ENCODE measurements around the gene SYCE3. TPM values are rescaled to one million over a fixed set of nuclear protein-coding genes. Genes with fewer than 3 reads are reported as not detected.

SYCE3 gene
- total RNA-seq, 1 experiment from 2014 or later: not detected

GRCh38 chr22:50550395-50550794, 12.3 kb downstream of the SYCE3 start:
- H3K36me3 Mint-ChIP-seq (ENCODE audit: insufficient read depth, unreplicated experiment): no peaks in the 10 kb centered on the region
- no peaks in the 10 kb centered on the region for H3K9me3 Mint-ChIP-seq (ENCODE audit: low read depth, unreplicated experiment)
- BruUV-seq (replicated peaks): no TSS peak
- DNase-seq: no peak
- H3K27ac Mint-ChIP-seq (ENCODE audit: unreplicated experiment): no peak overlapping the region
- CTCF ChIA-PET: no interaction called here
- intact Hi-C loops (cut with micrococcal nuclease; ENCODE audit: unreplicated experiment): no loop called here
- no peak for TF ChIP-seq CTCF (IDR thresholded peaks at IDR 0.05; ENCODE audit: unreplicated experiment)
- no peaks in the 10 kb centered on the region for H3K27me3 Mint-ChIP-seq (ENCODE audit: unreplicated experiment)
- no peak overlapping the region for H3K4me3 Mint-ChIP-seq (ENCODE audit: low read depth, unreplicated experiment)
- peaks cover 6% of the 10 kb centered on the region for H3K4me1 Mint-ChIP-seq (ENCODE audit: low read depth, unreplicated experiment)

- CTCF ChIA-PET: no interaction called here
- Mint-ChIP-seq H3K4me3 (ENCODE audit: low read depth, unreplicated experiment) (no peak overlapping the region), H3K27ac (ENCODE audit: unreplicated experiment) (no peak overlapping the region), H3K9me3 (ENCODE audit: low read depth, unreplicated experiment) (no peaks in the 10 kb centered on the region), H3K27me3 (ENCODE audit: unreplicated experiment) (no peaks in the 10 kb centered on the region), H3K36me3 (ENCODE audit: insufficient read depth, unreplicated experiment) (peaks cover 5% of the 10 kb centered on the region), H3K4me1 (ENCODE audit: low read depth, unreplicated experiment) (peaks cover 14% of the 10 kb centered on the region)
- no peak for TF ChIP-seq CTCF (IDR thresholded peaks at IDR 0.05; ENCODE audit: unreplicated experiment)
- intact Hi-C loops (cut with micrococcal nuclease; ENCODE audit: unreplicated experiment): no loop called here
- no TSS peak for BruUV-seq (replicated peaks)
- DNase-seq: no peak
These were observed 13.6 kb downstream of the SYCE3 start for GRCh38 chr22:50548921-50549790.

- Mint-ChIP-seq H3K27me3 (ENCODE audit: unreplicated experiment) (no peaks in the 10 kb centered on the region), H3K4me3 (ENCODE audit: low read depth, unreplicated experiment) (no peak overlapping the region), H3K9me3 (ENCODE audit: low read depth, unreplicated experiment) (no peaks in the 10 kb centered on the region), H3K36me3 (ENCODE audit: insufficient read depth, unreplicated experiment) (peaks cover 10% of the 10 kb centered on the region), H3K27ac (ENCODE audit: unreplicated experiment) (no peak overlapping the region), H3K4me1 (ENCODE audit: low read depth, unreplicated experiment) (peaks cover 14% of the 10 kb centered on the region)
- BruUV-seq (replicated peaks): no TSS peak
- CTCF ChIA-PET: no interaction called here
- DNase-seq: no peak
- intact Hi-C loops (cut with micrococcal nuclease; ENCODE audit: unreplicated experiment): no loop called here
- no peak for TF ChIP-seq CTCF (IDR thresholded peaks at IDR 0.05; ENCODE audit: unreplicated experiment)
These were observed 14.4 kb downstream of the SYCE3 start for GRCh38 chr22:50548040-50548920.

- no peak for DNase-seq
- intact Hi-C loops (cut with micrococcal nuclease; ENCODE audit: unreplicated experiment): no loop called here
- CTCF ChIA-PET: no interaction called here
- Mint-ChIP-seq H3K9me3 (ENCODE audit: low read depth, unreplicated experiment) (no peaks in the 10 kb centered on the region), H3K27ac (ENCODE audit: unreplicated experiment) (no peak overlapping the region), H3K27me3 (ENCODE audit: unreplicated experiment) (no peaks in the 10 kb centered on the region), H3K4me3 (ENCODE audit: low read depth, unreplicated experiment) (no peak overlapping the region), H3K4me1 (ENCODE audit: low read depth, unreplicated experiment) (peaks cover 19% of the 10 kb centered on the region), H3K36me3 (ENCODE audit: insufficient read depth, unreplicated experiment) (peaks cover 10% of the 10 kb centered on the region)
- TF ChIP-seq CTCF (IDR thresholded peaks at IDR 0.05; ENCODE audit: unreplicated experiment): no peak
- no TSS peak for BruUV-seq (replicated peaks)
These were observed 15.3 kb downstream of the SYCE3 start for GRCh38 chr22:50547263-50547985.

Data from Calu3 (cell line).